Measurements from ENCODE around the gene CCHCR1. TPM values are rescaled to one million over a fixed set of nuclear protein-coding genes. Genes with fewer than 3 reads are reported as not detected.
"Not testable (repeated sequence)": the region's sequence is repeated elsewhere in the genome, so short reads cannot be mapped to it uniquely, and the experiment has no call there.

CCHCR1 gene
- total and polyA plus RNA-seq, 2 of the 8 experiments (the other 6 are each of a cell fraction or from before 2014, with no cell fraction given) = 20.9 to 38.0 TPM

GRCh38 chr6:31185695-31186051 lies 28.1 kb upstream of the CCHCR1 start:
- H2BK15ac ChIP-seq (ENCODE audit: low read length); H3K4me3 ChIP-seq (ENCODE audit: extremely low read depth in 1 of 4, insufficient read depth in 2 of 4, low read depth in 3 of 4, low read length in 4 of 4); H3K36me3 ChIP-seq (ENCODE audit: control insufficient read depth in 2 of 4, insufficient read depth in 4 of 4, low read length in 3 of 4); H2BK5ac ChIP-seq (ENCODE audit: low read depth, low read length); H3K14ac ChIP-seq (ENCODE audit: insufficient read length); DNase-seq (ENCODE audit: low read depth in 1 of 2, low spot score in 2 of 2); CTCF ChIA-PET (ENCODE audit: partially characterized antibody); H3K4me1 ChIP-seq (replicated peaks in 1 of 4; ENCODE audit: control insufficient read depth in 3 of 4, insufficient read depth in 4 of 4, low read length in 3 of 4); H4K91ac ChIP-seq (replicated peaks; ENCODE audit: insufficient read length, low read length); H2AFZ ChIP-seq (ENCODE audit: low read length); H3K23ac ChIP-seq (ENCODE audit: insufficient read length); H2BK120ac ChIP-seq (replicated peaks; ENCODE audit: low read depth, low read length); H2AK5ac ChIP-seq (ENCODE audit: low read depth, low read length); H3K79me2 ChIP-seq (ENCODE audit: control insufficient read depth in 1 of 2, insufficient read depth in 2 of 2, low read length in 2 of 2); H3K9me3 ChIP-seq (ENCODE audit: insufficient read depth in 2 of 2, low read depth in 1 of 2, low read length in 1 of 2); H3K27me3 ChIP-seq (replicated peaks in 1 of 4; ENCODE audit: control insufficient read depth in 3 of 4, extremely low read depth in 1 of 4, insufficient read depth in 3 of 4, low read length in 3 of 4); H3K4me2 ChIP-seq (ENCODE audit: insufficient read depth in 1 of 2, low read depth in 2 of 2, low read length in 2 of 2); H4K8ac ChIP-seq (ENCODE audit: extremely low read depth, insufficient read depth, low read length); H3K56ac ChIP-seq (replicated peaks; ENCODE audit: insufficient read length, low read depth, low read length); H2BK12ac ChIP-seq (ENCODE audit: low read depth, low read length); H3K9ac ChIP-seq (replicated peaks in 1 of 4; ENCODE audit: extremely low read depth in 1 of 4, low read depth in 3 of 4, low read length in 3 of 4); H3K18ac ChIP-seq (ENCODE audit: extremely low read depth, low read length); H3K4ac ChIP-seq (replicated peaks; ENCODE audit: insufficient read length, low read depth, low read length); H3K23me2 ChIP-seq (ENCODE audit: low read depth, low read length); H3K27ac ChIP-seq (ENCODE audit: low read depth, low read length); FAIRE-seq; H3K79me1 ChIP-seq (ENCODE audit: low read depth, low read length); H4K20me1 ChIP-seq (replicated peaks in 1 of 2; ENCODE audit: control insufficient read depth in 1 of 2, insufficient read depth in 2 of 2, low read length in 2 of 2); H2BK20ac ChIP-seq (ENCODE audit: low read length); H4K5ac ChIP-seq (ENCODE audit: insufficient read length, low read depth, low read length): not testable (repeated sequence)
- POLR2A ChIA-PET (ENCODE audit: partially characterized antibody) = interaction anchor here (61.6 kb wide), 1 partner anchor 38 kb away, joined by 2251 read pairs; the partner anchor contains the start of genes CCHCR1, CDSN, POU5F1 and PSORS1C1
- 92% methylated on average over 4 of the region's 4 CpGs; no CpG with 5 or more reads in 1 of the 2 experiments for WGBS, 2 experiments (ENCODE audit: extremely low coverage in 1 of 2, insufficient coverage in 1 of 2, insufficient read length in 1 of 2, insufficient replicate concordance in 2 of 2, low coverage in 1 of 2, low lambda C conversion rate in 2 of 2, missing lambda C conversion rate in 1 of 2)
